Mucosa of rectum (tissue), 2 donors: ENCODE data around the gene ACAT2.
"Not testable (repeated sequence)": the region's sequence is repeated elsewhere in the genome, so short reads cannot be mapped to it uniquely, and the experiment has no call there.

Source experiments
- H3K27ac ChIP-seq, 2 donors: one replicate each; pipeline ENCODE4 v1.7.0; 2013; ENCODE audit warnings: inconsistent platforms in 2 of 2, low read depth in 2 of 2, low read length in 2 of 2
- H3K27me3 ChIP-seq, 2 donors: one replicate each; pipeline ENCODE4 v1.7.0; 2013; ENCODE audit warnings: low read length in 2 of 2; ENCODE audit not compliant: control insufficient read depth in 2 of 2, insufficient read depth in 2 of 2
- H3K36me3 ChIP-seq, 2 donors: one replicate each; pipeline ENCODE4 v1.7.0; 2013; ENCODE audit warnings: low read length in 2 of 2; ENCODE audit not compliant: control insufficient read depth in 2 of 2, insufficient read depth in 2 of 2
- H3K4me1 ChIP-seq, 2 donors: one replicate each; pipeline ENCODE4 v1.7.0; 2013; ENCODE audit warnings: low read length in 2 of 2, mild to moderate bottlenecking in 1 of 2; ENCODE audit not compliant: control insufficient read depth in 2 of 2, insufficient read depth in 2 of 2
- H3K4me3 ChIP-seq, 2 donors: one replicate each; pipeline ENCODE4 v1.7.0; 2013; ENCODE audit warnings: low read length in 2 of 2
- H3K9ac ChIP-seq, 2 donors: one replicate each; pipeline ENCODE4 v1.7.0; 2013; ENCODE audit warnings: low read length in 2 of 2, low read depth in 1 of 2, mild to moderate bottlenecking in 1 of 2
- H3K9me3 ChIP-seq, 2 donors: one replicate each; pipeline ENCODE4 v1.7.0; 2013; ENCODE audit warnings: low read length in 2 of 2; ENCODE audit not compliant: control insufficient read depth in 2 of 2
- donor health status: healthy.
- donor health status: Normal muscosa, but diverticular disease.

Gene ACAT2

DNA sequence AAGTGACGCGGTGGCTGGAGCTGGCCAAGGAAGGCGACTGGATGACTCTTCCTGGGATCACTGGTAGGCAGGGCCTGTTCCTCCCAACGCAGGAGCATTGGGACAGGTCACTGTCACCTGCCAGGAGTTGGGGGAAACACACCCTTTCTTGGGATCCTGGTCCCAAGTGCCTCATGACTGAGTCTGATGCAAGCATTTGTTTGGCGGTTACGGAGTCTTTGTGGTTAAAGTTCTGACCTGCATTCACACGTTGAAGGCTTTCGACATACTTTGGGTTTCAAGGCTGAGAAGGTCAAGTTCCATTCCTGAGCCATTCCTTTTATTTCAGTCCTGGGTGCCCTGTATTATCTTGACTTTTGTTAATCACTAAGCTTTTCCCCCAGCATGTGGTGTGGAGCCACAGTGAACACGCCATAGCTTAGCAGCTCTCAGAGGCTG lies 44.2 kb downstream of the ACAT2 start:
- Histone ChIP-seq H3K4me1 (peaks cover 2 to 8% of the 10 kb centered on the region in 2 donors), H3K9ac (no peak overlapping the region), H3K36me3 (no peaks in the 10 kb centered on the region), H3K27me3 (no peaks in the 10 kb centered on the region), H3K27ac (no peak overlapping the region), H3K9me3 (no peaks in the 10 kb centered on the region), H3K4me3 (no peak overlapping the region)

DNA sequence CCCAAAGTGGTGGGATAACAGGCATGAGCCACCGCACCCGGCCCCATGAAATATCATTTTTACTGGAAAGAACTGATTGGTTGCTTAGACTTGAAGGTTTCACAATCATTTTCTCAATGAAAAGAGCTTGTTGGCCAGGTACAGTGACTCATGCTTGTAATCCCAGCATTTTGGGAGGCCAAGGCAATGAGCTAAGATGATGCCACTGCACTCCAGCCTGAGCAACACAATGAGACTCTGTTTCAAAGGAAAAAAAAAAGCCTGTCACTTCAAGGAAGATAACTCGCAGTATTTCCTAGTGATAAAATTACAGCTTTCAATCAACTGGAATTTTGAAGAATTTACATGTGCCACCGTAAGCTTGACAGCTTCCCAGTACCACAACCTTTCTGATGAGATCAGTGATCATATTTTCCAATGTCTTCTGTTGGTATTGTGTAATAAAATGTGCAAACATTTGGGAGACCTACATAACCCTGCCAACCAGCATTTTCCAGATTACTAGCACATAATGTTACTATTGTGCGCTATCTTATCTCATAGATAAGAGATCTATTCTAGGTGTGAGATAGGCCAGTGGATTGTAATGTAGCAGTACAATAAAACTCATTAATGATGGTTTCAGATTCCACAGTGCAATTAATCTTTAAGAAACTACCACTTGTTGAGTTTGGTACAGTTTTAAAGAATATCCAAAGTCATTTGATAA lies 45.5 kb downstream of the ACAT2 start:
- no peak overlapping the region for H3K9ac ChIP-seq
- H3K9me3 ChIP-seq = no peaks in the 10 kb centered on the region
- no peak overlapping the region for H3K27ac ChIP-seq
- no peak overlapping the region for H3K4me3 ChIP-seq
- H3K36me3 ChIP-seq = no peaks in the 10 kb centered on the region
- H3K27me3 ChIP-seq = no peaks in the 10 kb centered on the region
- H3K4me1 ChIP-seq = peaks cover 0 to 8% of the 10 kb centered on the region in 2 donors

DNA sequence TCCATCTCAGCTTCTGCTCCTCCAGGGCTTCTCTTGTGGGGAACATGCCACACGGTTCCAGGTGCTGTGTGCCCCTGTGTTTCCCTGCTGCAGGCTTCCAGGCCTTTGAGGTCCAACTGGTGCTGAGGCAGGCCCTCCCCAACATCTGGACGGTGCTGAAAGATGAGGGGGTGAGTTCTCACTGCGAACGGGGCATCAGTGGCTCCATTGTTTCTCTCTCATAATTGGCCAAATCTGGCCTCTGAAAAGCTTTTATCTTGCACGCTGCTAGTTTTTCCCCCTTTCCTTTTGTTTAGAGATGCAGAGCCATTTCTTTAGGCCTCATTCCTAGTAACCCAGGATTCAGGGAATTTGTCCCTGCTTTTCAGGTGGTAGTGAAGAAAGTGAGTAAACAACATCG lies 46.8 kb downstream of the ACAT2 start:
- Histone ChIP-seq H3K4me3 (no peak overlapping the region), H3K4me1 (peaks cover 0 to 8% of the 10 kb centered on the region in 2 donors), H3K27ac (no peak overlapping the region), H3K27me3 (no peaks in the 10 kb centered on the region), H3K9ac (no peak overlapping the region), H3K9me3 (no peaks in the 10 kb centered on the region), H3K36me3 (no peaks in the 10 kb centered on the region)

DNA sequence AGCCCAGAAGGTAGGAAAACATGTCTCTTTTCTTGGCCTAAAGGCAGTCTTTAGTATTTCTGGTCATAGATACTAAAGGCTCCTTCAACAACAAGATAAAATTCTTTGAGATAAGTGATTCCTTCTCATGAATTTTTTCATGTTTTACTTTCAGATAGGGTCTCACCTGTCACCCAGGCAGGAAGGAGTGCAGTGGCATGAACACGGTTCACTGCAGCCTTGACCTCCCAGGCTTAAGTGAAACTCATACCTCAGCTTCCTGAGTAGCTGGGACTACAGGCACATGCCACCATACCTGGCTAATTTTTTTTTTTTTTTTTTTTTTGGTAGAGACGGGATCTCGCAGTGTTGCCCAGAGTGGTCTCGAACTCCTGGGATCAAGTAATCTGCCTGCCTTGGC lies 47.3 kb downstream of the ACAT2 start:
- Histone ChIP-seq H3K9ac (no peak overlapping the region), H3K27ac (no peak overlapping the region), H3K9me3 (no peaks in the 10 kb centered on the region), H3K4me1 (peaks cover 0 to 8% of the 10 kb centered on the region in 2 donors), H3K27me3 (no peaks in the 10 kb centered on the region), H3K4me3 (no peak overlapping the region), H3K36me3 (no peaks in the 10 kb centered on the region)

DNA sequence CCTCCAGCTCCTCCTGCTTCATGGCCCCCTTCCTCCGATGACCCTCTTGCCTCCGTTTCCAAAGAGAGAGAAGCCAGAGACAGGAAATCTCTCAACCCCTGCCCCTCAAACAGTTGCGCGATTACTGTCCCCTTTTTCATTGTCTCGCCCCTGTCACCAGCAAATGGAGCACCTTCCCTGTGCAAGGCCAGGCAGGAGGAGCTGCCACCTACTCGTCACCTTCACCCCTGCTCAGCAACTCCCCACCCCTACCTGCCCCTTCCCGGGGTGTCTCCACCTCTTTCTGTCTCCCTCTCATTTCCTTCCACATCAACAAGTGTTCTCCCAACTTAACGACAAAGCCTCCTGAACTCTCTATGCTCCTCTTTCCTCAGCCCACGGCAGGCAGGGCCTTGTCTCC lies 51.9 kb downstream of the ACAT2 start:
- no peaks in the 10 kb centered on the region for H3K9me3 ChIP-seq
- no peaks in the 10 kb centered on the region for H3K4me1 ChIP-seq
- H3K4me3 ChIP-seq = no peak overlapping the region
- H3K27ac ChIP-seq = no peak overlapping the region
- no peaks in the 10 kb centered on the region for H3K27me3 ChIP-seq
- H3K36me3 ChIP-seq = no peaks in the 10 kb centered on the region
- H3K9ac ChIP-seq = no peak overlapping the region

DNA sequence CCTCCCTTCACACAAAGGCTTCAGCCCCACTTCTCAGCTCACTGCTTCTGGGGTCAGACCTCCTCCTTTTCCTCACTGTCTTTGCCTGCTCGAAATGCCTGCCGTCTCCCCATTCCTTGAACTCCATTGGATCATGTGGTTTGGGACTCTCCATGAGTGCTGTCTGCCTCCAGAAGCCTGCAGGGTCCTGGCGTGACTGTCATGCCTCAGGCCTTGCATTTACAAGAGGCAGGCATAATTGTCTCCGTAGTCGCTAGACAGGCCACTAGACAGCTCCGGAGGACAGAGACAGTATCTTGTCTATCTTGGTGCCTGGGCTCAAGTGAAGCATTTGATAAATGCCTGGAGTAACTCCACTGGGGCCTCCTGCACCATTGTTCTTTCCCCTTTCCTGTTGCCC lies 53.6 kb downstream of the ACAT2 start:
- Histone ChIP-seq H3K36me3 (no peaks in the 10 kb centered on the region), H3K4me3 (no peak overlapping the region), H3K27ac (no peak overlapping the region), H3K9me3 (no peaks in the 10 kb centered on the region), H3K4me1 (no peaks in the 10 kb centered on the region), H3K27me3 (no peaks in the 10 kb centered on the region), H3K9ac (no peak overlapping the region)

DNA sequence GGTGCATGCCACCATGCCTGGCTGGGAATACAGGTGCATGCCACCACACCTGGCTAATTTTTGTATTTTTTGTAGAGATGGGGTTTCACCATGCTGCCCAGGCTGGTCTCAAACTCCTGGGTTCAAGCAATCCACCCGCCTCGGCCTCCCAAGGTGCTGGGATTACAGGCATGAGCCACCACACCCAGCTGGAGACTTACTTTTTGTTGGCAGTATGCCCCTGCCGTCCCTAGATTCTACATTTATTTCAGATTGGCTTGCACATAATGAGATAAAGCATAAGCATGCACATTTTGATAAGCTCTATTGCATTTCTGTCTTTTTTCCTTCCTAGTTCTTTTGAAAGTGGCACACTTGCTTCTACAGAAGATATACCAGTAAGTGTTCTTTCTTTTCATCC lies 54.9 kb downstream of the ACAT2 start:
- H3K27me3 ChIP-seq, H3K27ac ChIP-seq, H3K4me3 ChIP-seq, H3K4me1 ChIP-seq, H3K9ac ChIP-seq, H3K36me3 ChIP-seq, H3K9me3 ChIP-seq: not testable (repeated sequence)

DNA sequence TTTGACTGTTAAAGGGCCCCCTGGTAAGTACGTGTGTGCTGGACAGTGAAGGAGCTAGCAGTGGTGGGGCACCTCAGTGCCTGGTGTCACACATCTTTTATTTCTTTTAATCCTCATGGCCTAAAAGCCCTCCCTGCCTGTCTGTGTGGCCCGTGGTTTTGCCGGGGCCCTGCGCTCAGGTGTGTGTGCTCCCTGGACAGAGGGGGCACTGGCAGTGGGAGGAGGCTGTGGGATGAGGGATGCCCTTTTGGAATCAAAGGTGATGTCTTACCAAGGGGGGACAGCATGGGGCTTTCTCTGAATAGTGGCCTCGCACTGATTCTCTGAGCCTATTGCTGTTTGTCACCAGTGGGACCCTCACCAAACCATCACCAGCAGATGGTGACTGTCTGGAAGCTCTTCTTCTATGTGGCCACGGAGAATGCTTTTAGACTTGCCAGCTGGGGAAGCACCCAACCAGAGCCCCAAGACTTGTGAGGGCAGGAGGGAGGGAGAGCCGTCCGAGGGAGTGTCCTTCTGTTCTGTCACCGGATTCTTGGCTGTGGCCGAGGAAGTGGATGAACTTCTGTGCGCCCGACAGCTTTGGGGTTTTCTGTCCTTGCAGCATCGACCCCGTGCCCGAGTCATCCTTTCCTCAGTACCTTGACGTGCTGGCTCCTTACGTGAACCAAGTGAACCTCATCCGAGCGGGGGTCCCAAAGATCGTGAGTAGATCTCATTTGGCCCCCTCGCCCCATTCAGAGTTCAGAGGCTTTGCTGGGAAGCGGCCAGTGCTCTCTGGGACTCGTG lies 56.3 kb downstream of the ACAT2 start:
- Histone ChIP-seq H3K27ac (no peak overlapping the region), H3K36me3 (no peaks in the 10 kb centered on the region), H3K9me3 (no peaks in the 10 kb centered on the region), H3K9ac (no peak overlapping the region), H3K4me1 (no peaks in the 10 kb centered on the region), H3K4me3 (no peak overlapping the region), H3K27me3 (no peaks in the 10 kb centered on the region)

DNA sequence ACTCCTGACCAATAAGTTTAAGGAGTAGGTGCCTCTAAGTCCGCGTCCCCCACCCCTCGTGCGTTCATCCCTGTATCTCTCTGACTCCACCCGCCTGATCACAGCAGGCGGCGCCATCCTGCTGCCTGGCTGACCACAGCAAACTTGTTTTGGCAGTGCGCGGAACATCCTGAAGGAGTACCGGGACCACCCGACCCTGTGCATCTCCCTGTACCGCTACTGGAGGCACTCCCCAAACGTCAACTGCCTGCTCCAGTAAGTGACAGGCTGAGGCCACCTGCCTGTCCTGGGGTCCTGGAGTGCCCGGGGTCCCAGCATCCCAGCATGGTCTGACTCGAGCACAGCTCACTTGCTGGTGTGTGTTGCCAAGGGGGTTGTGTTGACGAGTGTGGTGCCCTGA lies 57.3 kb downstream of the ACAT2 start:
- Histone ChIP-seq H3K4me3 (no peak overlapping the region), H3K9me3 (no peaks in the 10 kb centered on the region), H3K4me1 (no peaks in the 10 kb centered on the region), H3K27ac (no peak overlapping the region), H3K27me3 (no peaks in the 10 kb centered on the region), H3K36me3 (no peaks in the 10 kb centered on the region), H3K9ac (no peak overlapping the region)

DNA sequence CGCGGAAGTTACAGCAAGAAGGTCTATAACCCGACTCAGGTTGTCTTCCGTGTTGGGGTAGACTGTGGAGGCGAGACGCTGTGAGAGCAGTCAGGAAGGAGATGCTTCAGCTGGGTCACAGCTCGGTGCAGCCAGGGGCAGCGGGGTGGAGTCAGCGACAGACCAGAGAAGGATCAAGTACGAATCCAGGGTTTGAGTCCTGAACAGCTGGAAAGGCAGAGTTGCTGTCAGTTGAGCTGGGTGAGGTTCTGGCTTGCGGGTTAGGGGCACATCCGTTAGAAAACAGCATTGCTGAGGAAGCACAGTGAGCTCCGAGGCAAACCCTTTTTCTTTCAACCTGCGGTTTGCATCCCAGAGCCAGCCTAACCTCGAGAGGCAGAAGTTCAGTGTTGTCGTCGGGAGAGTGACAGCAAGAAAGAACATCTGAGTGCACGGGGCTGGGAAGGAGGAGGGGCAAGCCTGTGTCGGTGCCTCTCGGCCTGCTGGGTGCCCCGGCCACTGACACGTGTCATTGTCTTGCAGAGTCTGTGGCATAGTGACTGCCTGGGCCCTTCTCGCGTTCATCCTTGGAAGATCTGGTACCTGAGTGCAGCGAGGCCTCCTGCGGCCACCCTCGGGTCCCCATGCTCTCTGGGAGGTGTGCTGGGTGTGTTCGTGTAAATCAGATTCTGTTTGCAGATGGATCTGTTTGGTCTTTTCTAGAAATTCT lies 58.2 kb downstream of the ACAT2 start:
- peak overlapping the region in 1 of 2 donors; percentile 0 for H3K4me3 ChIP-seq

More for the DNA sequence above, 58.2 kb downstream of the ACAT2 start:
- H3K27me3 ChIP-seq = no peaks in the 10 kb centered on the region
- H3K9ac ChIP-seq = no peak overlapping the region
- H3K4me1 ChIP-seq = no peaks in the 10 kb centered on the region
- no peak overlapping the region for H3K27ac ChIP-seq
- H3K36me3 ChIP-seq = no peaks in the 10 kb centered on the region
- H3K9me3 ChIP-seq = no peaks in the 10 kb centered on the region
